GF-D8 (cell line): ENCODE data around the gene FICD.

Experiments used
- DNase-seq: peaks from one replicate; lab custom pipeline; 2025; lab: John Stamatoyannopoulos, UW

The FICD gene

DNA sequence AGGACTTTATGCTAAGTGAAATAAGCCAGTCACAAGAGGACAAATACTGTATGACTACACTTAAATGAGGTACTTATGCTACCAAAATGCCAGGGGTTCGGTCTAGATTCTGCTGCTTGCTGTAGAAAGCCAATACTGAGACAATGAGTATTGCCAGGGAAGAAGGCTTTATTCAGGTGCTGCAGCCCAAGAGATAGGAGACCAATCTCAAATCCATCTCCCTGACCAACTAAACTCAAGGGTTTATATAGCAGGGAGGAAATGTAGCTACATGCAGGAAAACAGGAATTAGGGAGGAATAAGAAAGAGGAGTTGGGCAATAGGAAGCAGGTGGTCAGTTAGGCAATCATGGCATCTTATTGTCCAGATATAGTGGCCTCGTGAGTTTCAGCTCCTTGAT lies 12.2 kb upstream of the FICD start:
- DNase-seq: no peak

DNA sequence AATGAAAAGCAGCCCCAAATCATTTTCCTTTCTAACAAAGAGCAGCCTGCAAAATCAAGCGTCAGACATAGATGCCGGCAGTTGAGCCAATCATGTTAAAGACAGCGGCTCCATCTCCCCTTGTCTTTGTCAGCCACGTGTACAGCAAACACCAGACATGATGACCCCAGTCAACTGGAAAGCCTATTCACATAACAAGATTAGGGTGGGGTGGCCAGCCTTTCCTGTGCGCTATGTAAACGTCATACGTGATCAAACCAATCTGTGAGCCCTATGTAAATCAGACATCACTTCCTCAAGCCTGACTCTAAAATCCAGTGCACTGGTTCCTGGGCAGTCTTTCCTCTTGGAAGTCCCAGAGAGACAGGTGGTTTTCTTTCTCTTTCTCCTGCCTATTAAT lies 9.9 kb upstream of the FICD start:
- no peak for DNase-seq

DNA sequence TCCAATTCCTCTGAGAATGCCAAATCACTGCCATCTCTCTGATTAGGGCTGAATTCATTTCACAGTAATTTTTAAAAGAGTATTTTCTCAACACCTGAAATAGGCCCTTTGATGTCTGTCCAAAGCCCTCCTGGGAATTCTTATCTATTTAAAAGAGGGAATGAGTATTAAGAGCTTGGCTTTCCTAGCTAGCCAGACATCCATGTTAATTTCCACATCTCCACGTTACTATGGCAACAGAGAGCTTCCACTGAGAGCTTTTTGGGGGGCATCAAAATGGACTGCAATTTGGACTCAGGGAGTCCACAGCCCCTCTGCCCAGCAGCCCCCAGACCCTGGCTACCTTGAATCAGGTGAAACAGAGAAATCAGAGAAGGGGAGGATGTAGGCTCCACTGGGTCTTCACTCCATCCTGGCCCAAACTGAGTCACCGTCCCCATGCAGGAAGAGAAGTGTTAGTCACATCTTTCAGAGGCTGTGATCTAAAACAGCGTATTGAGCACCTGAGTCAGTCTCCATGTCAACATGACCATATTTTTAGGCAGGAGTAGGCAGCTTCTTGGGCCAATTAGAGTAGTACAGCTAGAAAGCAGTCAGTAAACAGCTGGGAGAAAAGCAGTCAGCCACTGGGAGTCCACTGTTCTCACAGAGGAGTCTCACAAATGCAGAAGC lies 7.0 kb upstream of the FICD start:
- DNase-seq: no peak

DNA sequence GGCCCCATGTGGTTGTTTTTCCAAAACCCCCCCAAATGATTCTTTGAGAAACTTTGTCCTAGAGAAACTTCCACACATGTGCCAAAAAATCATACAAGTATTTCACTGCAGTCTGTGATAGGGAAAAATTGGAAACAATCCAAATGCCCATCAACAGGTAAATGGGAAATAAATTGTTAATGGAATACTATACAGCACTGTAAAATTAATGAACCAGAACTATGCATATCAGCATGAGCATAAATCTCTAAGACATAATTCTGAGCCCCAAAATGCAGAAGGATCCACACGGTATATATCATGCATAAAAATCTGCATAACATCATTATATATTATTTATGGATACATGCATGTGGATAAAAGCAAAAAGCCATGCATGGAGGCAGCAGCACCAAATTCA lies 5.3 kb upstream of the FICD start:
- DNase-seq: no peak

DNA sequence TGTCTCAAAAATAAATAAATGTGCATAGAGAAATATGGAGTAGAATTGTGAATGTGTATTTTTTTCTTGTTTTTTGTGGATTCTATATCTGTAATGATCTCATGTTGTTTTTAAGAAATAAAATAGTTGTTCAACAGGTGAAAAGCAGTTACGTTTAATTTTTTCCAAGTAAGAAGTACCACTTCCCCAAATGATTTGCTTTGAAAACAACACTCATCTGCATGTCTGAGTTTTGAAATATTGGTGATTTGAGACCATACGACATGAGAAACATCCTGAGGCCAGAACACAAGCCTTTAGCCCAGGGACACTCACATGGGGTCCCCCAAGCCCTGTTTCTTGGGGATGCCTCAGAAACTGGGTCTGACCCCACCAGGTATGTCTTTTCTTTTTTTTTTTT lies 4.2 kb upstream of the FICD start:
- DNase-seq: no peak

DNA sequence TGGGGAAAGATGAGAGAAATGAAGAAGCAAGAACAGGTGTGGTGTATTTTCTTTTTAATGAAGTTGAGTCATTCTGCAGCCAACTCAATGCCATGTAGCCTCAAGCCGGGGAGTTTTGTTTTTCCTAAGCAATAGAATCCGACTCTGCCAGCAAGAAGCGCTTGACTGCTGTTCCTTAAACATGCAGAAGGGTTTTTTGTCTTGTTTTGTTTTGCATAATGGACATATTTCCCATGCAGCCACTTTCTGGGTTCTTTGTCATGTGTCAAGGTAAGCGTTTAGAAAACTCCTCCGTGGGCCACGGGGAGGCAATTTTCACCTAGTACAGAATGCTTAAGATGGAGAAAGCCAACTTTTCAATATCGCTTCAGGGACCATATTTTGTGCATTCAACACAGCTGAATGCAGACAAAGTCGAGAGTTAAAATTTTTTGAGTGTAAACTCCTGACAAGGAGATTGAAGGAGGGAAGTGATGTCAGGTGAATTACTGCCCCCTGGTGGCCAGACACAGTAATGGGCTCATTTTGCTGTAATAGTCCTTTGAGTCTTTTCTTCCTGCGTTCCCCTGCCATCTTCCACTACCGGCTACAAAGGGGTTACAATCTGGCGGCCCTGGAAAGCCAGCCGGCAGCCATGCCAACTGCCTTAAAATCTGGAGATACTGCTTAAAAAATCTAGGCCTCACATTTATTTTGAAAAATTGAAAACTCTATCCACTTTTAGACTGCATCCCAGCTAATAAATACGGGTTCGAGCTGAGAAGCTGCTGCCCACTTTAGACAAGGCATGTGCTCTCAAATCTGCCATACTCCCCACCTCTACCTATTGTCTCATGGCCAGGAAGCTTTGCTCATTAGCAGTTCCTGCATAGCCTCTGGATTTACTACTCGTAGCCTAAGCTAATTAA lies 3.2 kb upstream of the FICD start:
- peak; percentile 34 for DNase-seq

DNA sequence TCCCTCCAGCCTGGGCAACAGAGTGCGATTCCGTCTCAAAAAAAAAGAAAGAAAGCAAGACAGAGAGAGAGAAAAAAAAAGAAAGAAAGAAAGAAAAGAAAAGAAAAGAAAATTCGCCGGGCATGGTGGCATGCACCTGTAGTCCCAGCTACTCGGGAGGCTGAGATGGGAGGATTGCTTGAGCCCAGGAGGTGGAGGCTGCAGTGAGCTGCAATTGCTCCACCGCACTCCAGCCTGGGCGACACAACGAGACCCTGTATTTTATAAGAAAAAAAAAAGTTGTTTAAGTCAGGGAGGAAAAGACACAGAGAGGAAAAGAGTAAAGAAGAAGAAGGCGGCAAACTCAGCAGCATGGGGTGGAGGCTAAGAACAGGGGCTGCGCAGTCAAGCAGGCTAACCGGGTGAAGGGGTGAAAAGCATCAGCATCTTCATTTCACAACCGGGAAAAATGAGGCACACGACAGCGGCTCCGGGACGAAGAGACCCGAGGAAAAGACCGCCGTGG lies 557 bp upstream of the FICD start:
- no peak for DNase-seq

DNA sequence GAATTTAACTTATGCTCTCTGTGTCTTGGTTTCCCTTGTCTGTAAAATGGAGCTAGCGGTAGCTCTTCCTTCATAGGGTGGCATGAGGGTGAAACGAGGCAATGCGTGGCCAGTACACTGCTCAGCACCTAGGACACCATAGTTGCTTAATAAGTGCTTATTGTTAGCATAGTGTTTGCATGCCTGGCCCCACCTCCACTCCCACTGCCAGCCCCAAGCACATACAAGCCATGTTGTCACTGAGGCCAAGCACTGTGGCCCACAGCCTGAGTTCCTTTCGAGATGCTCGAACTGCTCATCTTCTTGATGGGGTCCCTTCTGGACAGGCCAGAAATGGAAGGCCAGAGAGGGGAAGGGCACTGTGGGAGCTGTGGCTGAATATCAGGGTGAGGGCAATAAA lies 839 bp downstream of the FICD start:
- no peak for DNase-seq

DNA sequence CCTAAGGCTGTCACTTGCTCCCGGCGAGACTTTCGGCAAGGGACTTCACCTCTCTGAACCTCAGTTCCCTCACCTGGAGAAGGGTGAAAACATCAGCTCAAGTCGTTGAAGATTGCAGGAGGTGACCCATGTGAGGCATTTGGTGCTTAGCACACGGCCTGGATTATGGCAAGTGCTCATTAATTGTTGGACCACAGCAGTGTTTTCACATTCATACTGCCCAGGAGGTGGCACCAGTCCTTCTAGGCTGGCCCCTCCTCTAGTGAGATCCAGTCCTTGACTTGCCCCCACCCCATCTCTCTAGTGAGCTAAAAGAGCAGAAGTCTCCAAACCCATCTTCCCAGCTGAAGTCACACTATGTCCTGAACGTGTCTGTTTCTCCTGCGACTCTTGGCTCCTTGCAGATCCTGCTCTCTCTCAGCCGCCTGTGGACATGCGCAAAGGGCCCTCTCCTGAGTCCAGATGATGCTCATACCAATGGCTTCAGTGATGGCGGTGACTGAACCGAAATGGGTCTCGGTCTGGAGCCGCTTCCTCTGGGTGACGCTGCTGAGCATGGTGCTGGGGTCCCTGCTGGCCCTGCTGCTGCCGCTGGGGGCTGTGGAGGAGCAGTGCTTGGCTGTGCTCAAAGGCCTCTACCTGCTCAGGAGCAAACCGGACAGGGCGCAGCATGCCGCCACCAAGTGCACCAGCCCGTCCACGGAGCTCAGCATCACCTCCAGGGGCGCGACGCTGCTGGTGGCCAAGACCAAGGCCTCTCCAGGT lies 1.6 kb downstream of the FICD start:
- DNase-seq: no peak

DNA sequence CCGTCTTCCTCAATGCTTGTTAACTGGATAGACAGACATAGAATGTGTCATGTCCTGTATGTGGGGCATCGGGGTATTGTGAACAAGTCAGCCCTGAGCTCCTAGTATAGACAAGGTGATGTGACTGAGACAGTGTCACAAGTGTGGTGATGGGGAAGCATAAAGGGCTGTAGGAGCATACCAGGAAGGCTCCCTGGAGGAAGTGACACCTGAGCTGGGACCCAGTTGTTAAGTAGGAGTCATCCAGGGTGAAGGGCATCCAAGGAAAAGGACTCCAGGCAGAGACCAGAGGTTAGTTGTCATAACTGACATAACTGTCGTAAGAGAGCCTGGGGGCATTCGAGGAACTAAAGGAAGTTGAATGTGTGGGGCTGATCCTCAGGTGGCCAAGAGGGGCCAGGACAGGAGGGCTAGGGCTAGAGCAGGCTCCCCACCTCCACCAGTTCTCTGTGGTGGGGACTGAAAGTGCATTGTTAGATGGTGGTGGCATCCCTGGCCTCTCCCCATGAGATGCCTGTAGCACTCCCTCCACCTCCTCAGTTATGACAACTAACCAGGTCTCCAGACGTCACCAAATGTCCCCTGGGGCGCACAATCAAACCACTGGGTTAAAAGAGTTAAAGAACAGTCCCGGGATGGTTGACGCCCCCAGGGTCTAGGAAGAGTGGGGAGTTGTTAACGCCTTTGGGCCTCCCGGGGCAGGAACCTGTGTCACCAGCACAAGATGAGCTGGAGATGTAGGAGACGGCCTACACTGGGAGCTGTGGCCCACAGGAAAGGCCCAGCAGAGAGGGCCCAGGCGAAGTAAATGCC lies 2.4 kb downstream of the FICD start:
- no peak for DNase-seq

DNA sequence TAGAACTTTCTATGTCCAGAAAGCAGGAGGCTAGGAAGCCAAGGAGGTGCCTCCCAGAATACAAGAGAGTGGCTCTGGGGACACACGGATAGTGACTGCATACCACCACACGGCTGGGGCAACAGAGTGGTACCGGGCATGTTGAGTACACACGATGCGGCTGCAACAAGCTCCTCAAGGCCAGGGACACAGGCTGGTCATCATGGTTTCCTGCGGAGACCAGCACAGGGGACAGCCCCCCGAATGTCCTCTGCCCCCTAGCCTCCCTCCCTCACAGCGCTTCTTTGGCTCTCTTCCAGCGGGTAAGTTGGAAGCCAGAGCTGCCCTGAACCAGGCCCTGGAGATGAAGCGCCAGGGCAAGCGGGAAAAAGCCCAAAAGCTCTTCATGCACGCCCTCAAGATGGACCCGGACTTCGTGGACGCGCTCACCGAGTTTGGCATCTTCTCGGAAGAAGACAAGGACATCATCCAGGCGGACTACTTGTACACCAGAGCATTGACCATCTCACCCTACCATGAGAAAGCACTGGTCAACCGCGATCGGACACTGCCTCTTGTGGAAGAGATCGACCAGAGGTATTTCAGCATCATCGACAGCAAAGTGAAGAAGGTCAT lies 3.1 kb downstream of the FICD start:
- DNase-seq: no peak

DNA sequence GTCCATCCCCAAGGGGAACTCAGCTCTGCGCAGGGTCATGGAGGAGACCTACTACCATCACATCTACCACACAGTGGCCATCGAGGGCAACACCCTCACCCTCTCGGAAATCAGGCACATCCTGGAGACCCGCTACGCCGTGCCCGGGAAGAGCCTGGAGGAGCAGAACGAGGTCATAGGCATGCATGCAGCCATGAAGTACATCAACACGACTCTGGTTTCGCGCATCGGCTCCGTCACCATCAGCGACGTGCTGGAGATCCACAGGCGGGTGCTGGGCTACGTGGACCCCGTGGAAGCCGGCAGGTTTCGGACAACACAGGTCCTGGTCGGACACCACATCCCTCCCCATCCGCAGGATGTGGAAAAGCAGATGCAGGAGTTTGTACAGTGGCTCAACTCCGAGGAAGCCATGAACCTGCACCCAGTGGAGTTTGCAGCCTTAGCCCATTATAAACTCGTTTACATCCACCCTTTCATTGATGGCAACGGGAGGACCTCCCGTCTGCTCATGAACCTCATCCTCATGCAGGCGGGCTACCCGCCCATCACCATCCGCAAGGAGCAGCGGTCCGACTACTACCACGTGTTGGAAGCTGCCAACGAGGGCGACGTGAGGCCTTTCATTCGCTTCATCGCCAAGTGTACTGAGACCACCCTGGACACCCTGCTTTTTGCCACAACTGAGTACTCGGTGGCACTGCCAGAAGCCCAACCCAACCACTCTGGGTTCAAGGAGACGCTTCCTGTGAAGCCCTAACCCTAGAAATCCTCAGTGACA lies 3.8 kb downstream of the FICD start:
- no peak for DNase-seq

DNA sequence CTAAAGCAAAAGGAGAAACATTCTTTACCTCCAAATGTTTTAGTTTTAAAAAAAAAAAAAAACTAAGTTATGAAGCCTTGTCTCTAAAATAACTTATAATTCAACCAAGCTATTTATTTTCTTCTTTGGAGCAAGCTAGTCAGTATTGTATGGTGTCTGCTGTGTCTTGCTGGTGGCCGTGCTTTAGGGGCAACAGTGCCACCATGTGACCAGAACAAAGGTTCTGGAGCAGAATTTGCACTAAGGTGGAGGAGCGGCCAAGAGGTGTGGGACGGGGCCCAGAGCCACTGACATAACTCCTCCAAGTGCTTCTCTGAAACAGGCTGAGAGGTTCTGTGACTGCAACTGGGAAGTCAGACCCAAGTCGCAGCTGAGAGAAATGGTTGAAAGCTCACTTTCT lies 4.5 kb downstream of the FICD start:
- no peak for DNase-seq

DNA sequence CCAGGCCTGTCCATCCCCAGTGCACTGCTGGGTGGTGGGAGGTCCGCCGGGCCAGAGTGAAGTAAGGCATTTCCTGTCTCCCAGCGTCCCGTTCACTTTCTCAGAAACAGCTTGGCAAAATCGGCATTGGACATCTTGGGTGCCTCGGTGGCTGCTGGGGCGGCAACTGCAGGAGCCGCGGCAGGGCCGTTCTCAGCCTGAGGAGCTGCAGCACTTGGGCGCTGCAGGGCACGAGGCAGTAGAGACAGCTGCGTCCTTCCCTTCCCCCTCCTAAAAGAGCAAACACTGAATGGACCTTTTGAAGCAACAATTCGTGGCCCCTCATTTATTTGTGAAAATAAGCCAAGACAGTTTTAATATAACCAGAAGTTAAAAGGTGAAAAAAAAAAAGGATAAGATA lies 8.3 kb downstream of the FICD start:
- no peak for DNase-seq

DNA sequence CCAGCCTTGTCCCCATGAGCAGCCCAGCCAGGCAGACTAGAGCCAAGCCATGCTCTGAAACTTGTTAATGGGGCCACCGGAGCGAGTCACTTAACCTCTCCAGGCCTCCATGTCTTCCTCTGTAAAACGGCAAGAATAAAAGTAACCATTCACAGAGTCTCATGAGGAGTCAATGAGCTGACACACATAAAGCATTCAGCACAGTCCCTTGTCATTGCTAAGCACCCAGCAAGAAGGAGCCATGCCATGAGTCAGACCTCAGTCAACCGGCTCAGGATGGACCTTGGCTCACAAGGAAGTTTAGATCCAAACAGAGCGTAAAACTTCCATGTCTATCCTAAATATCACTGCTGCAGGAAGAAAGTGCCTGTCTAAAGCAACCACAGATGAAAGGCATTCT lies 10.6 kb downstream of the FICD start:
- no peak for DNase-seq

DNA sequence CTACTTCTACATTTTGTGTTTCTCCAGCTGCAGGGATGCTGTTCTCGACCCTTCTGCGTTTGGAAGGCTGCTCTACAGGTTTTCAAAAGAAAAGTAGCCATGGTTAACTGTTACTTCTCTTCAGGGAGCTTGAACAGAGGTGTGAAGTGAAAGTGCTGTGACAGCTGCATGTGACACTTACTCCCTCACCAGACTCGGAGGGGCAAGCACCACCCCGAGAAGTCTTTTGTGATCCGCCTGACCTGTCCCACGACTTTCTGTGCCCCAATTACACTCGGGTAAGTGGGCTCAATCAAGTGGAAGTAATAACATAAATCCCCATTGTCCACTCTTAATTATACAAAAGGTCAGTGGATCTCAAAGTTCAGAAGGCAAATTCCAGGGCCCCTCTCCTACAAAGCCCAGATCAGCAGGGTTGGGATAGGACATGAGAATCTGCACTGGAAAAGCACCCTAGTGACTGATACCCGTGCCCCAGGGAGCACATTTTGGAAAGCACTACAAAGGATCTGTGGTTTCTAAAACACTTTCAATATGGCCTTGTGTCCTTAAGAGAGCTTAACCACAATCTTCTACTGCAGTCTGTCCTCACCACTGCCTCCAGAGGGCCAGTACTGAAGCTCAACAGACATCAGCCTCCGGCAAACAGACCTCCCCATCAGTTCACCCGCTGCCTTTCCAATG lies 11.5 kb downstream of the FICD start:
- no peak for DNase-seq

DNA sequence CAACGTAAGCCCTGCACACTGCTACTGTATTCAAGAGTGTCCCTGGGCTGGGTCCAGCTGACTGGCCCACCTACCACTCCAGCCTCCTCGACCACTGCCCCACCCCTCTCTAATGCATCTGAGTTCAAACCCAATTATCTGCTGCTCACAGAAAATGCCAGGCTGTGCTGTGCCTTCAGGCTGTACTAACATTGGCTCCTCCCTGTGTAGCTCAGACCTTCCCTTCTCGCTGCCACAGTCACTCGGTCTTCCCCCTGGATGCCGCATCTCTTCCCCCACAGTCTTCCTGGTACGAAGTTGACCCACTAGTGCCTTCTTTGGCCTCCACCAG lies 12.1 kb downstream of the FICD start:
- no peak for DNase-seq

DNA sequence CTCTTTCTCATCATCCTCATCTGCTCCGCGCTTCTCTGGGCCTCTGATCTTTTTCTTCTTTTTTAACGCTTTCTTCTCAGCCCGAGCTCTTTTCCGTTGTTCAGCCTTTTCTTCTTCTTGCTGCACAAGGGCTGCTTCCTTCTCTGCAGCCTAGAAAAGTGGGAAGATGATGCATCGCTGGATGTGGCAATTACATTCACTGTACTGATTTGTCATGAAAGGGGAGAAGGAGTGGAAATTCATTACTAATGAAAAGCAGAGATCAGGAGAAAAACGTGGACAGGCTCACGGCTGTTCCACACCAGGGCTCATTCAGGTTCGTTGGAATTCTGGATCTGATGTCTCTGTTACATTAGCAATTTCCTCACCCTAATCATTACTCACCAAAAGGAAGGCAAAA lies 15.1 kb downstream of the FICD start:
- no peak for DNase-seq

DNA sequence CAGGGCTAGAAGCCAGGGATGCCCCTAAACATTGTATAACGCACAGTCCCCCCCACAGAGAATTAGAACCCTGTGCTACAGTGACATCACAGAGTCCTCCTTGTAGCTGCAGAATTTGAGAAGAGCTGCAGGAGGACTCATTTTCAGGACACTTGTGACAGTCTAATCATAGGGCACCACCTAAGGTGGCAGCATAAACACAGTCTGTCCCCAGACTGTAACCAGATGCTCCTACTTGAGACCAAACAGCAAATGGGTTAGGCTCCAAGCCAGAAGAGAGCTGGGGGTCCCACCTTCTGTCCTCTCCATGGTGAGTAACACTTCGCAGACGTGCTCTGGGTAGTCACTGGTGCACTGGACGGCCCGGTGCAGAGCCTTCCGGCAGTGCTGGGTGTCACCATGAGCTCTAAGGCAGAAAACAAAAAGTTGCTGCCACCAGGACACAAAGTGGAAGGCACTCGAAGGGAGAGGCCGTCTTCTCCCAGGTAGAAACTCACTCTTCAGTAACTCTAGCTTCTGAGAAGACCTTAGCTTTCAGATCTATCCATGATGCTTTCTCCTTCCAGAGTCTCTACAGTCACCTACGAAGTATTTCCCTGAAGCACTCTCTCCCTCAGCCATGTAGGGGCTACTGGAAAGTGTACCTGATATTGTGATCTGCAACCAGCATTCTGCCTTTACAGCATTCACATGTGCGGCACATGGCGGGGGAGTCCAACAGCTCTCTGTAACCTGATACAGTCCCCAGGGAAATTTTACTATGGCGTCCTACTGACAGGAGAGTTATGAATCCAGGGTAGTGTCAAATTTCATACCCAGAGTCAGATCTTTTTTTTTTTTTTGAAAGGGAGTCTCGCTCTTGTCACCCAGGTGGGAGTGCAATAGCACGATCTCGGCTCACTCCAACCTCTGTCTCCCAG lies 17.1 kb downstream of the FICD start:
- no peak for DNase-seq
